Tibial artery (tissue), 4 donors: ENCODE data around the gene GABPB2.

Experiments
- DNase-seq, 2 donors: peaks; one replicate each; pipeline ENCODE4 v3.0.0-alpha.2; 2019
- H3K27ac ChIP-seq, 2 donors: fragments of 200-600 bp; sonication (generic) in 1 of 2; 1 replicate in 1 of 2; 2 replicates in 1 of 2; pipeline ENCODE4 v1.5.1; 2018 to 2019; ENCODE audit warnings: mild to moderate bottlenecking in 1 of 2
- H3K27me3 ChIP-seq, 2 donors: fragments of 200-600 bp; sonication (generic) in 1 of 2; one replicate each; pipeline versions ENCODE4 v1.5.1 to v1.6.0; 2016 to 2019
- H3K36me3 ChIP-seq, 3 donors: fragments of 200-600 bp; sonication (generic) in 2 of 3; one replicate each; pipeline ENCODE4 v1.5.1; 2016 to 2019; ENCODE audit warnings: mild to moderate bottlenecking in 2 of 3
- H3K4me1 ChIP-seq, 4 donors: fragments of 200-600 bp; sonication (generic) in 2 of 4; 1 replicate in 3 of 4; 2 replicates in 1 of 4; pipeline ENCODE4 v1.5.1; 2016 to 2019
- H3K4me3 ChIP-seq, 2 donors: fragments of 200-600 bp; sonication (generic) in 1 of 2; 1 replicate in 1 of 2; 2 replicates in 1 of 2; pipeline ENCODE4 v1.5.1; 2018 to 2019; ENCODE audit warnings: mild to moderate bottlenecking in 2 of 2
- H3K9me3 ChIP-seq, 3 donors: fragments of 200-600 bp; sonication (generic) in 1 of 3; one replicate each; pipeline ENCODE4 v1.5.1; 2016 to 2019
- intact Hi-C: fragments of 100-400 bp; cut with DNase I; formaldehyde crosslinking; loops from one replicate; pipeline ENCODE4 v1.15.0; 2023; ENCODE audit warnings: low total_unique reads
- TF ChIP-seq, protein P1 (sequence below), 2 experiments: fragments of 200-600 bp in 1 of 2; fragments of 450-650 bp in 1 of 2; IDR thresholded peaks; one replicate each; pipeline ENCODE4 v1.5.1; 2017 to 2019; ENCODE audit warnings: antibody characterized with exemption in 2 of 2, mild to moderate bottlenecking in 1 of 2, moderate library complexity in 1 of 2

Gene GABPB2

DNA sequence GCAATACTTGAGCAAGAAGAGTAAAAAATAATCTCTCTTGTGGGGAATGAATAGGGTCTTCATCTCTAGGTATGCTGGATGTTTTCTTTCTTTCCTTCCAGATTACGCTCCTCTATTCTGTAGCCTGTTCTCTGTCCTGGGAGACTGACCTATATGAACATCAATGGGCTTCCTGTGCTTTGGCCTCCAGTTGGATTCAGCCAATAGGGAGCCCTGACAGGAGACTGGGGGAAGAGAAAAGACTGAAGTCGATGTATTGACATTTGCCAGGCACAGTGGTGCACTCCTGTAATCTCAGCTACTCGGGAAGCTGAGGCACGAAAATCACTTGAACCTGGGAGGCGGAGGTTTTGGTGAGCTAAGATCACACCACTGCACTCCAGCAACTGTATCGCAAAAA lies 58.2 kb downstream of the GABPB2 start:
- Histone ChIP-seq H3K27ac (no peak overlapping the region), H3K36me3 (peaks cover 0 to 6% (median 0%) of the 10 kb centered on the region in 3 donors), H3K4me3 (no peak overlapping the region), H3K27me3 (no peaks in the 10 kb centered on the region), H3K9me3 (no peaks in the 10 kb centered on the region), H3K4me1 (peaks cover 0 to 14% (median 4%) of the 10 kb centered on the region in 4 donors)
- DNase-seq: peak in 1 of 2 donors; percentile 33
- intact Hi-C loops: no loop called here
- TF ChIP-seq, protein P1, sequence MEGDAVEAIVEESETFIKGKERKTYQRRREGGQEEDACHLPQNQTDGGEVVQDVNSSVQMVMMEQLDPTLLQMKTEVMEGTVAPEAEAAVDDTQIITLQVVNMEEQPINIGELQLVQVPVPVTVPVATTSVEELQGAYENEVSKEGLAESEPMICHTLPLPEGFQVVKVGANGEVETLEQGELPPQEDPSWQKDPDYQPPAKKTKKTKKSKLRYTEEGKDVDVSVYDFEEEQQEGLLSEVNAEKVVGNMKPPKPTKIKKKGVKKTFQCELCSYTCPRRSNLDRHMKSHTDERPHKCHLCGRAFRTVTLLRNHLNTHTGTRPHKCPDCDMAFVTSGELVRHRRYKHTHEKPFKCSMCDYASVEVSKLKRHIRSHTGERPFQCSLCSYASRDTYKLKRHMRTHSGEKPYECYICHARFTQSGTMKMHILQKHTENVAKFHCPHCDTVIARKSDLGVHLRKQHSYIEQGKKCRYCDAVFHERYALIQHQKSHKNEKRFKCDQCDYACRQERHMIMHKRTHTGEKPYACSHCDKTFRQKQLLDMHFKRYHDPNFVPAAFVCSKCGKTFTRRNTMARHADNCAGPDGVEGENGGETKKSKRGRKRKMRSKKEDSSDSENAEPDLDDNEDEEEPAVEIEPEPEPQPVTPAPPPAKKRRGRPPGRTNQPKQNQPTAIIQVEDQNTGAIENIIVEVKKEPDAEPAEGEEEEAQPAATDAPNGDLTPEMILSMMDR (IDR thresholded peaks at IDR 0.05): no peak

DNA sequence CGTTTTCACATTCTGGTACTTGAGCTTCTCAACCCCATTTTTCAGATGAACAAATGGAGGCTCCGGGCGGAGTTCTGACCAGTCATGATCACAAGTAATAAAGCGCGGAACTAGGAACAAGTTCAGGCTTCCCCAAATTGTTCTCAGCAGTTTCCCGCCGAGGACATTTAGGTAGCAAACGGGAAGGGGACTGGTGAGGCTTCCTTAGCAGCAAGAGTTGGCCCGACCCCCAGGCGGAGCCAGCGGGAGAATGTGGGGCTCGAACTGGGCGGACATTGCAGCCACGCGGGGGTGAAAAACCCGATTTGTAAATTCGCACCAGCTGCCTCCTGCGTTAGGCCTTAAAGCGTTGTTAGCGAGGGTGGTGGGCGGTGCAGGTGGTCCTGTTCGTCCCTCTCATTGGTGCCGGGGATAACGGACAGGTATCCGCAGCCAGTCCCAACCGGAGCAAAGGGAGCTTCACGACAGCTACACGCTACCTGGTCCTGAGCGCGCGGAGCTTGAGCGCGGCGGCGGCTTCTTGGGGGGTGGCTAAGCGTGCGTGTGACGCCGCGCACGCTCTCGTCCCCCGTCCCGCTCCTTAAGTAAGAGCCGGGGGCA lies 60.5 kb downstream of the GABPB2 start:
- Histone ChIP-seq H3K27ac (peak overlapping the region; percentile 57 to 64), H3K4me1 (peaks cover 0 to 14% (median 4%) of the 10 kb centered on the region in 4 donors), H3K36me3 (peaks cover 0 to 22% (median 0%) of the 10 kb centered on the region in 3 donors), H3K4me3 (peak overlapping the region; percentile 40 to 54), H3K9me3 (no peaks in the 10 kb centered on the region), H3K27me3 (no peaks in the 10 kb centered on the region)
- peak; percentile 84 to 92 for DNase-seq
- intact Hi-C loops: no loop called here
- TF ChIP-seq, protein P1 (IDR thresholded peaks at IDR 0.05): peak in 1 of 2 experiments; percentile 4

DNA sequence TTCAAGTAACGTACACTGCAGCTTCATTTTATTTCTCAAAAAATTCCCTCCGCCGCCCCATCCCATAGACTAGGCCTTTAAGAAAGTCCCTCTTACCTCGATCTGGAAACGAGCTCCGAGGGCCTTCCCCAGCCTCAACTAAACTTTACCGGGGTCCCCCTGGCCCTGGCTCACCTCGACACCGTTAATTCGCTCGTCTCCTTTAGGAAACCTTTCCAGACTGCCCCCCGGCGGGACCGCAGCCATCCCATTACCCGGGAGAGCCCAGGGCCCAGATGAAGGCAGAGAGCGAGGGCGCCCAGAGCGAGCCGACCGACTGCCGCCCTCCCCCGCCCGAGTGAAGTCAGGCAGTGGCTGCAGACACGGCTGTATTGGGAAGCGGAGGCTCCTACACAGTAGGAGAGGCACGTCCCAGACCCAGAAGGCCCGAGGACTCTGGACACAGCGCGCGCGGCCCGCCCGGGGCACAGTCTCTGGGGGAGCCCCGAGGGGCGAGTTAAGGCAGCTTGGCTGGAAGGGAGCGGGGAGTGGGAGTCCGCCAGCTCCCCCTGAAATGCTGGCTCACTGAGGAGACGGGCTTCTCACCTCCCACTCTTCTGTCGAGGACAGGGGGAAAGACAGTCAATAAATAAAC lies 61.3 kb downstream of the GABPB2 start:
- Histone ChIP-seq H3K27me3 (no peaks in the 10 kb centered on the region), H3K27ac (peak overlapping the region; percentile 57 to 64), H3K36me3 (peaks cover 0 to 29% (median 5%) of the 10 kb centered on the region in 3 donors), H3K4me3 (peak overlapping the region; percentile 40 to 54), H3K9me3 (no peaks in the 10 kb centered on the region), H3K4me1 (peaks cover 0 to 14% (median 4%) of the 10 kb centered on the region in 4 donors)
- peak in 1 of 2 donors; percentile 70 for DNase-seq
- TF ChIP-seq, protein P1 (IDR thresholded peaks at IDR 0.05): no peak
- intact Hi-C loops: no loop called here

GRCh38 chr1:151132335-151133017 lies 61.9 kb downstream of the GABPB2 start:
- TF ChIP-seq, protein P1 (IDR thresholded peaks at IDR 0.05): no peak
- Histone ChIP-seq H3K4me1 (peaks cover 0 to 14% (median 4%) of the 10 kb centered on the region in 4 donors), H3K36me3 (peaks cover 0 to 35% (median 5%) of the 10 kb centered on the region in 3 donors), H3K27me3 (no peaks in the 10 kb centered on the region), H3K4me3 (peak overlapping the region; percentile 40 to 54), H3K9me3 (no peaks in the 10 kb centered on the region), H3K27ac (peak overlapping the region; percentile 57 to 64)
- intact Hi-C loops: no loop called here
- peak in 1 of 2 donors; percentile 66 for DNase-seq

DNA sequence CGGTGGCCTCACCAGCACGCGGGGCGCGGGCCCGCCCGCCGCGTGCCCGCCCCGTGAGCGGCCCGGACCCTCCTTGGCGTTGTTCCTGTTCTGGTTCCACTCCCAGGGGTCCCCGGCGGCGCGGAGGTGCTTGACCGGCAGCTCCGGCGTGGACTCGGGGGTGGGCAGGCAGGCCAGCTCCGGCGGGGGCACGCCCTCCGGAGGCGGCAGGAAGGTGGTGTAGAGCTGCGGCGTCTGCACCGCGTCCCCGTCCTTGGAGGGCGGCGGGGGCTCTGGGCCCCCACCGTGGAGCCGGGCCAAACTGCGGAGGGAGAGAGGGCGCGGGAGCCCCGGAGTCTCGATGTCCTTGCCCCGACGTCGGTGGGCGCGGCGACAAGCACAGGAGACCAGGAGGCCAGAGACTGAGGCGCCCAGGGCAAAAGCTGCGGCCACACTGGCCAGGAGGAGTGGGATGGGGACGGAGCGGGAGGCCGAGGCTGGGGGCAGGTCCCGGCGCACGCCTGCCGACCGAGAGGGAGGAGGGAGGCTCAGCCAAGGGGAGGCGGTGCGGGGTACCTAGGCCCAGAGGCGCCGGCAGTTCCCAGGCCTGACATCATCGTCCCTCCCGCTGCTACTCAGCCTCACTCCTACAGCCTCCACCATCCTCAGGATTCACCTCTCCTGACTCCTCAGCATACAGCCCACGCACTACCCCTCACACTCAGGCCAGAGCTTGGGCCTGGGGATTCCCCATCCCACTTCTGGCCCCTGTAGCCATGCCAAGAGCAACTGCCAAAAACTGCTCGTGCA lies 62.7 kb downstream of the GABPB2 start:
- peaks cover 0 to 14% (median 4%) of the 10 kb centered on the region in 4 donors for H3K4me1 ChIP-seq
- intact Hi-C loops: no loop called here

More for the DNA sequence above, 62.7 kb downstream of the GABPB2 start:
- DNase-seq: peak in 1 of 2 donors; percentile 65
- H3K27me3 ChIP-seq: no peaks in the 10 kb centered on the region
- no peaks in the 10 kb centered on the region for H3K9me3 ChIP-seq
- H3K36me3 ChIP-seq: peaks cover 0 to 42% (median 5%) of the 10 kb centered on the region in 3 donors
- TF ChIP-seq, protein P1 (IDR thresholded peaks at IDR 0.05): no peak
- no peak overlapping the region for H3K4me3 ChIP-seq
- H3K27ac ChIP-seq: no peak overlapping the region
